K562 (cell line): ENCODE measurements around the gene TMEM63A. TPM values are rescaled to one million over a fixed set of nuclear protein-coding genes. Genes with fewer than 3 reads are reported as not detected.

Experiments
- ATAC-seq: fragments of 200-7000 bp; cut with Tn5 transposase; 3 replicates; pipeline ENCODE4 v1.9.1; 2020; ENCODE audit warnings: moderate library complexity
- BruUV-seq: library from RNA; stranded (reverse); fragments of 400-500 nt; replicated peaks from 2 replicates; lab custom pipeline; 2021; lab: Mats Ljungman, UMichigan
- CTCF ChIA-PET: fragments of 300-600 bp; formaldehyde crosslinking; extraction: SDS; loops from one replicate; lab custom pipeline; 2021; ENCODE audit warnings: low intra/inter-chr PET ratio; lab: Yijun Ruan, JAX
- POLR2A ChIA-PET: fragments of 300-600, 350-650 bp; sonication (Branson Sonifier 250); formaldehyde crosslinking; extraction: SDS; loops from one replicate; lab custom pipeline; 2021; ENCODE audit warnings: antibody characterized with exemption, inconsistent platforms; lab: Yijun Ruan, JAX
- DNase-seq, 4 experiments: peaks; one replicate each; pipeline versions ENCODE4 v3.0.0 to v3.0.0-alpha.2; 2011 to 2018; ENCODE audit warnings: low spot score in 3 of 4, mixed read lengths in 3 of 4; ENCODE audit errors: extremely low read depth in 1 of 4
- FAIRE-seq: peaks from 2 replicates; lab custom pipeline; 2011; peaks lifted over from hg19 to GRCh38; lab: Jason Lieb, UNC
- H2AFZ ChIP-seq: 2 replicates; pipeline ENCODE4 v1.6.0; 2011; ENCODE audit warnings: low read depth, low read length, control low read depth, inconsistent platforms
- H3K27ac ChIP-seq: fragments of 200-600 bp; 3 replicates; pipeline ENCODE4 v1.8.0; 2011; ENCODE audit warnings: low read depth, mild to moderate bottlenecking, control low read depth, inconsistent platforms, low read length, moderate library complexity, mixed read lengths; ENCODE audit errors: extremely low read depth
- H3K27me3 ChIP-seq, 2 experiments: fragments of 300-600 bp in 1 of 2; 2 replicates in 1 of 2; 3 replicates in 1 of 2; pipeline versions ENCODE4 v1.6.0 to v1.8.0; 2011; ENCODE audit warnings: inconsistent platforms in 2 of 2, low read length in 2 of 2, mild to moderate bottlenecking in 1 of 2, mixed read lengths in 1 of 2, moderate library complexity in 1 of 2; ENCODE audit not compliant: control insufficient read depth in 2 of 2, insufficient read depth in 2 of 2
- H3K36me3 ChIP-seq: fragments of 300-600 bp; 3 replicates; pipeline ENCODE4 v1.8.0; 2011; ENCODE audit warnings: mild to moderate bottlenecking, low read length, inconsistent platforms; ENCODE audit not compliant: control insufficient read depth, insufficient read depth
- H3K4me1 ChIP-seq, 2 experiments: fragments of 200-600 bp in 1 of 2; replicated peaks in 1 of 2; 2 replicates in 1 of 2; 3 replicates in 1 of 2; pipeline versions ENCODE4 v1.5.1 to v1.8.0; 2011; ENCODE audit warnings: inconsistent platforms in 2 of 2, low read length in 2 of 2, mild to moderate bottlenecking in 1 of 2, mixed read lengths in 1 of 2, moderate library complexity in 1 of 2; ENCODE audit not compliant: control insufficient read depth in 2 of 2, insufficient read depth in 2 of 2
- H3K4me2 ChIP-seq: 2 replicates; pipeline ENCODE4 v1.6.1; 2011; ENCODE audit warnings: low read length, control low read depth, inconsistent platforms, mixed read lengths; ENCODE audit not compliant: insufficient read depth
- H3K4me3 ChIP-seq: fragments of 200-600 bp; sonication (generic), shearing (Covaris generic); 2 replicates; pipeline ENCODE4 v1.5.1; 2016; ENCODE audit warnings: control low read depth, inconsistent platforms
- H3K79me2 ChIP-seq: fragments of 200-600 bp; 3 replicates; pipeline ENCODE4 v1.8.0; 2011; ENCODE audit warnings: low read length, inconsistent platforms; ENCODE audit not compliant: control insufficient read depth, insufficient read depth
- H3K9ac ChIP-seq, 2 experiments: 2 replicates each; pipeline versions ENCODE4 v1.6.0 to v1.6.1; 2011; ENCODE audit warnings: low read depth in 2 of 2, low read length in 2 of 2, control low read depth in 1 of 2, inconsistent platforms in 1 of 2, mild to moderate bottlenecking in 1 of 2, mixed read lengths in 1 of 2; ENCODE audit not compliant: insufficient read depth in 1 of 2
- H3K9me1 ChIP-seq: one replicate; pipeline ENCODE4 v1.6.0; 2011; ENCODE audit warnings: inconsistent platforms, mild to moderate bottlenecking, low read length, moderate library complexity; ENCODE audit not compliant: control insufficient read depth, insufficient read depth
- H3K9me3 ChIP-seq: replicated peaks from 2 replicates; pipeline ENCODE4 v1.5.1; 2011; ENCODE audit warnings: low read depth, low read length, inconsistent platforms; ENCODE audit not compliant: control insufficient read depth, insufficient read depth
- H4K20me1 ChIP-seq: replicated peaks from 2 replicates; pipeline ENCODE4 v1.6.1; 2011; ENCODE audit warnings: low read length, inconsistent platforms, mixed read lengths; ENCODE audit not compliant: control insufficient read depth, insufficient read depth
- RBFOX2 ChIP-seq: fragments of 200-400 bp; formaldehyde crosslinking; IDR thresholded peaks from 2 replicates; pipeline ENCODE4 v1.6.1; 2017; ENCODE audit warnings: low read depth, mild to moderate bottlenecking, low read length, moderate library complexity
- SMARCB1 ChIP-seq: IDR thresholded peaks from 2 replicates; pipeline ENCODE4 v1.6.1; 2011; ENCODE audit warnings: improper control_type of control experiment, low read depth; ENCODE audit not compliant: insufficient read length
- WGBS: fragments of 100-300 bp; shearing (Covaris generic); methylation state at CpG from one replicate; pipeline ENCODE4 v1.1.6; 2016; ENCODE audit warnings: low coverage, mixed read lengths; ENCODE audit not compliant: insufficient coverage; ENCODE audit errors: missing lambda C conversion rate; 5-methylcytosine and 5-hydroxymethylcytosine counted together
- in situ Hi-C: fragments of 300-500 bp; cut with MboI; formaldehyde crosslinking; loops from 4 replicates; pipeline ENCODE4 v1.15.0; 2018; ENCODE audit warnings: inconsistent platforms, mixed read lengths
- intact Hi-C: fragments of 100-400 bp; cut with micrococcal nuclease; formaldehyde crosslinking; loops from 2 replicates; pipeline ENCODE4 v1.14.2; 2022
- polyA plus RNA-seq, 8 experiments: library from polyadenylated mRNA; depleted of rRNA in 4 of 8; stranded (reverse) in 5 of 8; unstranded in 3 of 8; fragments of >200 nt; fragmentation: Nextera tagmentation in 2 of 8; fragmentation: Illumina TruSeq in 1 of 8; extraction: Ambion mirVana in 2 of 8; extraction: Trizol in 1 of 8; gene quantifications; 2 replicates each; pipeline versions ENCODE4 v1.2.1 to v1.2.3, GENCODE V29; 2011 to 2014; ENCODE audit warnings: inconsistent platforms in 1 of 8, missing spikeins in 1 of 8
- total RNA-seq, 7 experiments: library from RNA; depleted of rRNA in 6 of 7; stranded (reverse); fragments of >200 nt in 6 of 7; fragmentation: Illumina TruSeq in 2 of 7; extraction: Trizol in 2 of 7; gene quantifications; 2 replicates each; pipeline versions ENCODE4 v1.2.1 to v1.2.3, GENCODE V29; 2011 to 2021; ENCODE audit warnings: low replicate concordance in 1 of 7
- TF ChIP-seq, protein P1 (sequence below): sonication (generic); formaldehyde crosslinking; IDR thresholded peaks from 2 replicates; pipeline ENCODE4 v1.8.0; 2022; ENCODE audit warnings: missing genetic modification reagents, mild to moderate bottlenecking, moderate library complexity, borderline replicate concordance

The TMEM63A gene
- total and polyA plus RNA-seq, 9 of the 15 experiments (the other 6 are each of a cell fraction or from before 2014, with no cell fraction given): 2.0 to 54.6 (median 17.5) TPM

- intact Hi-C loops (loop anchor here (5.0 kb wide), 2 partner anchors 82 to 242 kb away; no protein-coding TSS in a partner anchor), in situ Hi-C loops (no loop called here)
- ATAC-seq (no peak), DNase-seq (no peak)
- no peak overlapping the region for H3K4me3 ChIP-seq
- peaks cover 50% of the 10 kb centered on the region; the same call in 2 of the 3 replicates for H3K36me3 ChIP-seq
- H2AFZ ChIP-seq: no peak overlapping the region
- 79% methylated on average over 2 of the region's 2 CpGs for WGBS
- no peaks in the 10 kb centered on the region for H3K27me3 ChIP-seq
- H3K4me2 ChIP-seq: peak overlapping the region; percentile 97
- H3K9me3 ChIP-seq: no peaks in the 10 kb centered on the region
- peaks cover 17% of the 10 kb centered on the region; the same call in 1 of the 2 replicates for H4K20me1 ChIP-seq
- no TSS peak for BruUV-seq
- peaks cover 23 to 50% of the 10 kb centered on the region in 2 experiments; a peak in 4 of 5 replicates for H3K4me1 ChIP-seq
- no peak overlapping the region for H3K27ac ChIP-seq
- H3K9ac ChIP-seq: peak overlapping the region; percentile 83 to 92; a peak in 2 of 4 replicates
- TF ChIP-seq, protein P1, sequence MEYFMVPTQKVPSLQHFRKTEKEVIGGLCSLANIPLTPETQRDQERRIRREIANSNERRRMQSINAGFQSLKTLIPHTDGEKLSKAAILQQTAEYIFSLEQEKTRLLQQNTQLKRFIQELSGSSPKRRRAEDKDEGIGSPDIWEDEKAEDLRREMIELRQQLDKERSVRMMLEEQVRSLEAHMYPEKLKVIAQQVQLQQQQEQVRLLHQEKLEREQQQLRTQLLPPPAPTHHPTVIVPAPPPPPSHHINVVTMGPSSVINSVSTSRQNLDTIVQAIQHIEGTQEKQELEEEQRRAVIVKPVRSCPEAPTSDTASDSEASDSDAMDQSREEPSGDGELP (CRISPR knock-in tag): peak; percentile 51; the same call in 1 of the 2 replicates
- no peak for TF ChIP-seq SMARCB1
- TF ChIP-seq RBFOX2: 0 out of 2 replicates have a peak, but pooled peaks have one; percentile 30
- TF ChIP-seq, all 486 proteins: peak for 2
- CTCF ChIA-PET: interaction anchor here (0.6 kb wide), 1 partner anchor 96 kb away, joined by 4 read pairs; no protein-coding TSS in a partner anchor
- FAIRE-seq: no peak
- POLR2A ChIA-PET: interaction anchor here (0.5 to 4.1 kb wide), 7 partner anchors 9 to 117 kb away, joined by 3 to 37 read pairs (median 3); no protein-coding TSS in a partner anchor
- H3K79me2 ChIP-seq: peaks cover 48% of the 10 kb centered on the region
- peaks cover 6% of the 10 kb centered on the region for H3K9me1 ChIP-seq
These were observed 2.0 kb downstream of the TMEM63A start for GRCh38 chr1:225880222-225880588.
